ENCODE data around the gene LRRC37A2. TPM values are rescaled to one million over a fixed set of nuclear protein-coding genes. Genes with fewer than 3 reads are reported as not detected.
"Not testable (repeated sequence)": the region's sequence is repeated elsewhere in the genome, so short reads cannot be mapped to it uniquely, and the experiment has no call there.

LRRC37A2 gene
- total RNA-seq, 1 experiment from 2014 or later = 1.7 TPM

- not testable (repeated sequence) for DNase-seq (ENCODE audit: low read depth)
Observed at GRCh38 chr17:46598344-46598931, 86.2 kb downstream of the LRRC37A2 start.

- not testable (repeated sequence) for DNase-seq (ENCODE audit: low read depth)
Observed at GRCh38 chr17:46600767-46601166, 88.5 kb downstream of the LRRC37A2 start.

- DNase-seq (ENCODE audit: low read depth) = not testable (repeated sequence)
Observed at GRCh38 chr17:46603125-46603524, 90.9 kb downstream of the LRRC37A2 start.

Other genes starting within 250 kb of the LRRC37A2 start
- 0.11 and 0.86 TPM in 2 replicates for gene LRRC37A, start 217.3 kb upstream of the LRRC37A2 start, total RNA-seq (2014; rRNA removed; shearing (Covaris generic))
- 4.1 and 24.5 TPM in 2 replicates for gene ARL17B, start 150.7 kb upstream of the LRRC37A2 start, total RNA-seq (2014; rRNA removed; shearing (Covaris generic))
- 4.3 and 6.3 TPM in 2 replicates for gene ARL17A, start 67.2 kb downstream of the LRRC37A2 start, total RNA-seq (2014; rRNA removed; shearing (Covaris generic))
- 44.1 and 49.7 TPM in 2 replicates for gene NSF, start 78.2 kb downstream of the LRRC37A2 start, total RNA-seq (2014; rRNA removed; shearing (Covaris generic))

Measured in Daoy (cell line).